ENCODE measurements around the gene SLC7A14.

SLC7A14 gene

DNA sequence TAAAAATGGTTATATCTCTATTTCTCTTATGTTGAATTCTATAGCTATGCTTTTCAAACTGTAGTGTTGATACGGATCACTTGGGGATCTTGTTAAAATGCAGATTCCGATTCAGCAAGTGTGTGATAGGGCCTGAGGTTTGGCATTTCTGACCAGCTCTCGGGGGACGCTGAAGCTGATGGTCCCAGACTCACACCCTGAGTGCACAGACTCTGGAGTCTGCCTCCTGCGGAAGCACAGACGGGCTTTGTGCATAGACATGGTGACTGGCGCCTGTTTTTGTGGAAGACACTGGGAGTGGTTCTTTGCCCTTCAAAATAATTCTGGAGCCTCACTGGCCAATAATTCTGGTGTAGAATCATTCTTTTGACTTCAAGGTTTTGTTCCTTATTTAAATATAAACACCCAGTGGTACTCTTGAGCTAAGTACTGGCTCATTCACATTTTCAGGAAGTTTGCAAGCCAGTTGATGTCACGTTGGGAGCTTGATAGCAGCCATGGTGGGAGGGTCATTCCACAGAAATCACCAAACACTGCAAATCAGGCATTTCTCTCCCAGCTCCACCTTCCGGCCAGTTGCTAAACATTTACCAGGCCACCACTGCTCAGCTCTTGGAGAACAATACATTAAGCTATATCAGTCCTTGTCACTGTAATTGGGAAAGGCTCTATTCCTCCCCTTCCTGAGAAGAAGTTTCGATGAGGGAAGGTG lies 148.0 kb downstream of the SLC7A14 start:
- H3K36me3 ChIP-seq (ENCODE audit: control insufficient read depth in 2 of 2, insufficient read depth in 2 of 2, low read length in 2 of 2): no peaks in the 10 kb centered on the region
- H3K4me3 ChIP-seq (ENCODE audit: low read length in 2 of 2): no peak overlapping the region
- no peaks in the 10 kb centered on the region for H3K9me3 ChIP-seq (ENCODE audit: control insufficient read depth in 2 of 2, low read length in 2 of 2)
- H3K27me3 ChIP-seq (ENCODE audit: control insufficient read depth in 2 of 2, insufficient read depth in 2 of 2, low read length in 2 of 2): peaks cover 0 to 9% of the 10 kb centered on the region in 2 donors
- H3K4me1 ChIP-seq (ENCODE audit: control insufficient read depth in 2 of 2, insufficient read depth in 2 of 2, low read length in 2 of 2): no peaks in the 10 kb centered on the region
- no peak overlapping the region for H3K27ac ChIP-seq (ENCODE audit: low read depth in 2 of 2, low read length in 2 of 2)
- no peak overlapping the region for H3K9ac ChIP-seq (ENCODE audit: low read depth in 1 of 2, low read length in 2 of 2)

DNA sequence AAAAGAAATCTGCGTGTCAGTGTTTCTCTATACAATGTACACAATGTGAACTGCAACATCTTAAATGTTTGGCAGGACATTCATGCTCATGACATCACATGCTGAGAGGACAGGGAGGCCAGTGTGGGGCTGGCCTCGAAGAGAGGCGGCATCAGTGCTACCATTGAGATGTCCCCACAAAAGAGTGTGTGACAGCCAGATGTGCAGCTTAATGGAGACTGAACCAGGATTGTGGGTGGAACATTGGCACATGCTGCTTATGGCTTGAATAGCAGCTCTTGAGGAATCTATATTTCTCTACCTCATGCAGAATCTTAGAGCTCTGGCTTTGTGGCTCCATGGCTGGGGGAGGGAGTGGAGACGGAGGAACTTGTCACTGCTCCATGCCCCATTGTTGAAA lies 148.7 kb downstream of the SLC7A14 start:
- Histone ChIP-seq H3K27me3 (ENCODE audit: control insufficient read depth in 2 of 2, insufficient read depth in 2 of 2, low read length in 2 of 2) (peaks cover 0 to 5% of the 10 kb centered on the region in 2 donors), H3K9me3 (ENCODE audit: control insufficient read depth in 2 of 2, low read length in 2 of 2) (no peaks in the 10 kb centered on the region), H3K4me1 (ENCODE audit: control insufficient read depth in 2 of 2, insufficient read depth in 2 of 2, low read length in 2 of 2) (no peaks in the 10 kb centered on the region), H3K27ac (ENCODE audit: low read depth in 2 of 2, low read length in 2 of 2) (no peak overlapping the region), H3K9ac (ENCODE audit: low read depth in 1 of 2, low read length in 2 of 2) (no peak overlapping the region), H3K4me3 (ENCODE audit: low read length in 2 of 2) (no peak overlapping the region), H3K36me3 (ENCODE audit: control insufficient read depth in 2 of 2, insufficient read depth in 2 of 2, low read length in 2 of 2) (no peaks in the 10 kb centered on the region)

DNA sequence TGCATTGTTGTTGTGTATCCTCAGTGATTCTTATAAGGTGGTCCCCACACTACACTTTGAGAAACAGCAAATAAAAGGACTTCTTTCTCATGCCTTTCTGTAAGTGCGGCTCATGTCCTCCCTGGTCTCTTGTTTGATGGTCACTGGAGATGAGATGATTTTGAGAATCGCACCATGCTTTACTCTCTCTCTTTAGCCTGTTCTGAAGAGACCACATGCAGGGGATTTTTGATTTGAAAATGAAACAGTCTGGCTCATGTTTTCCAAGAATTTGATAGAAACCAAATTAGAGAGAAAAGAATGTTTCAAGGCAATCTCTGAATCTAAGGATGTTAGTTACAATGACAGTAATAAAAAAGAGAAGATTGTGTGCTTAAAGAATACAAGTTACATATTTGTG lies 149.2 kb downstream of the SLC7A14 start:
- no peaks in the 10 kb centered on the region for H3K9me3 ChIP-seq (ENCODE audit: control insufficient read depth in 2 of 2, low read length in 2 of 2)
- no peaks in the 10 kb centered on the region for H3K4me1 ChIP-seq (ENCODE audit: control insufficient read depth in 2 of 2, insufficient read depth in 2 of 2, low read length in 2 of 2)
- no peak overlapping the region for H3K27ac ChIP-seq (ENCODE audit: low read depth in 2 of 2, low read length in 2 of 2)
- H3K27me3 ChIP-seq (ENCODE audit: control insufficient read depth in 2 of 2, insufficient read depth in 2 of 2, low read length in 2 of 2): peaks cover 0 to 4% of the 10 kb centered on the region in 2 donors
- no peaks in the 10 kb centered on the region for H3K36me3 ChIP-seq (ENCODE audit: control insufficient read depth in 2 of 2, insufficient read depth in 2 of 2, low read length in 2 of 2)
- no peak overlapping the region for H3K4me3 ChIP-seq (ENCODE audit: low read length in 2 of 2)
- H3K9ac ChIP-seq (ENCODE audit: low read depth in 1 of 2, low read length in 2 of 2): no peak overlapping the region

DNA sequence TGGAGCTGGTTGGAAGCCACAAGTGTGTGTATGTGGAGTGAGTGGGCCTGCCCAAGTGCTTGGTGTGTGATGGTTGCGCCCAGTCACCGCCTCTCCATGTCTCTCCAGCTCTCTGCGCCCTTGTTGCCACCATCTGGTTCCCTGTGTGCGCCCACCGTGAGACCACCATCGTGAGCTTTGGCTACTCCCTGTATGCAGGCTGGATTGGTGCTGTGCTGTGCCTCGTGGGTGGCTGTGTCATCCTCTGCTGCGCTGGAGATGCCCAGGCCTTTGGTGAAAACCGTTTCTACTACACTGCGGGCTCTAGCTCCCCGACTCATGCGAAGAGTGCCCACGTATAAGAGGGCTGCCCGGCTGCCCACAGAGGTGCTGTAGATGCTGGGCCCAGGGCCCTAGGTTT lies 153.5 kb downstream of the SLC7A14 start:
- Histone ChIP-seq H3K36me3 (ENCODE audit: control insufficient read depth in 2 of 2, insufficient read depth in 2 of 2, low read length in 2 of 2) (no peaks in the 10 kb centered on the region), H3K9me3 (ENCODE audit: control insufficient read depth in 2 of 2, low read length in 2 of 2) (no peaks in the 10 kb centered on the region), H3K27ac (ENCODE audit: low read depth in 2 of 2, low read length in 2 of 2) (no peak overlapping the region), H3K9ac (ENCODE audit: low read depth in 1 of 2, low read length in 2 of 2) (no peak overlapping the region), H3K4me1 (ENCODE audit: control insufficient read depth in 2 of 2, insufficient read depth in 2 of 2, low read length in 2 of 2) (no peaks in the 10 kb centered on the region), H3K27me3 (ENCODE audit: control insufficient read depth in 2 of 2, insufficient read depth in 2 of 2, low read length in 2 of 2) (no peaks in the 10 kb centered on the region), H3K4me3 (ENCODE audit: low read length in 2 of 2) (no peak overlapping the region)

DNA sequence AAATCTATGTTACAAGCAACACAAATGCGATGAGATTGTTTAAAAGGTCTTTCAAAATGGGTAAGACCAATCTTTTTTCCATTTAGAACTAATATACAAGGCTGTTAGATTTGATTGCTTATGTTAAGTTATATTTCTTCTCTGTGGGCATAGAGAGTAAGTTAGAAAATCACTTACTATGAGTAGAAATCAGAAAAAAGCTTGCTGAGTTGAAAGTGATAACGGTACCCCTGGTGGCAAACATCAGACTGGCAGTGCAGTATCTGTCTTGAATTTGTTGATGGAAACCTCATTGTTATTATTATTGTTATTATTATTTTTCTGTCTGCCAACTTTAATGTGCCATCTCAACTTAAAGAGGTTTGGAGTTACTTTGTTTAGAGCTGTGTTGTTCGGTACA lies 154.8 kb downstream of the SLC7A14 start:
- Histone ChIP-seq H3K9me3 (ENCODE audit: control insufficient read depth in 2 of 2, low read length in 2 of 2) (no peaks in the 10 kb centered on the region), H3K4me1 (ENCODE audit: control insufficient read depth in 2 of 2, insufficient read depth in 2 of 2, low read length in 2 of 2) (no peaks in the 10 kb centered on the region), H3K27me3 (ENCODE audit: control insufficient read depth in 2 of 2, insufficient read depth in 2 of 2, low read length in 2 of 2) (no peaks in the 10 kb centered on the region), H3K36me3 (ENCODE audit: control insufficient read depth in 2 of 2, insufficient read depth in 2 of 2, low read length in 2 of 2) (no peaks in the 10 kb centered on the region), H3K27ac (ENCODE audit: low read depth in 2 of 2, low read length in 2 of 2) (no peak overlapping the region), H3K4me3 (ENCODE audit: low read length in 2 of 2) (no peak overlapping the region), H3K9ac (ENCODE audit: low read depth in 1 of 2, low read length in 2 of 2) (no peak overlapping the region)

DNA sequence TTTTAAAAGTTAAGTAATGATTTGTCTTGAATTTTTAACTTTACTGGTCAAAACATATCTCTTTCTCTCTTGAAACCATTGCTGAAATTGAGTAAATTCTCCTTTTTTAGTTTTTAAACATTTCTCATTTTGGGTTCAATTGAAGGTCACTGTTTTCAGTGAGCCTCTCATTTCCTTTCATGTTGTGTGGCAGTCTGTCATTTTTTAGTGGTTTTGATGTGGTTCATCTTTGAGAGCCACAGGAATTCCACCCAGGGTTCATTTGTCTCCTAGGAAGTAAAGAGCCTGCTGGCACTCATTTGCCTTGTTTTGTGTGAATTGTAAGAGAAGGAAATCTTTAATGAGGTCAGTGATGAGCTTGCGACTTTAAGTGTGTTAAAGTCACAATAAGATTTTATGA lies 156.8 kb downstream of the SLC7A14 start:
- H3K4me1 ChIP-seq (ENCODE audit: control insufficient read depth in 2 of 2, insufficient read depth in 2 of 2, low read length in 2 of 2): no peaks in the 10 kb centered on the region
- no peaks in the 10 kb centered on the region for H3K9me3 ChIP-seq (ENCODE audit: control insufficient read depth in 2 of 2, low read length in 2 of 2)
- H3K27me3 ChIP-seq (ENCODE audit: control insufficient read depth in 2 of 2, insufficient read depth in 2 of 2, low read length in 2 of 2): no peaks in the 10 kb centered on the region
- H3K9ac ChIP-seq (ENCODE audit: low read depth in 1 of 2, low read length in 2 of 2): no peak overlapping the region
- no peak overlapping the region for H3K4me3 ChIP-seq (ENCODE audit: low read length in 2 of 2)
- no peak overlapping the region for H3K27ac ChIP-seq (ENCODE audit: low read depth in 2 of 2, low read length in 2 of 2)
- H3K36me3 ChIP-seq (ENCODE audit: control insufficient read depth in 2 of 2, insufficient read depth in 2 of 2, low read length in 2 of 2): no peaks in the 10 kb centered on the region

DNA sequence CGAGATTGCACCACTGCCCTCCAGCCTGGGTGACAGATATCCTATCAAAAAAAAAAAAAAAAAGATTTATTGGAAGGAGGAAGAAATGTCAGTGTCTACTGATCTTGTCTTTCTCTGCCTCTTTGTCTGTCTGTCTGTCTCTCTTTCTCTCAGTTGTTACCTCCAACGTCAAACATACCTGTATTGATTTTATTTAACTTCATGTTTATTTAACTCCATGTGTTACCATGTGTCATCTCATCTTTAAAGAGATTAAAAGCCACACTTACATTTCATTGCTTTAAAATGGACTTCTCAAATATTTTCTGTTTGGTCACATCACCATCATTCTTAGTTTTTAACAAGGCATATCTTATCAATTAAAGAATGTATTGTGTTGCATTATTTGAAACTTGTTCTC lies 157.8 kb downstream of the SLC7A14 start:
- Histone ChIP-seq H3K36me3 (ENCODE audit: control insufficient read depth in 2 of 2, insufficient read depth in 2 of 2, low read length in 2 of 2) (no peaks in the 10 kb centered on the region), H3K9me3 (ENCODE audit: control insufficient read depth in 2 of 2, low read length in 2 of 2) (no peaks in the 10 kb centered on the region), H3K4me1 (ENCODE audit: control insufficient read depth in 2 of 2, insufficient read depth in 2 of 2, low read length in 2 of 2) (no peaks in the 10 kb centered on the region), H3K27ac (ENCODE audit: low read depth in 2 of 2, low read length in 2 of 2) (no peak overlapping the region), H3K4me3 (ENCODE audit: low read length in 2 of 2) (no peak overlapping the region), H3K9ac (ENCODE audit: low read depth in 1 of 2, low read length in 2 of 2) (no peak overlapping the region), H3K27me3 (ENCODE audit: control insufficient read depth in 2 of 2, insufficient read depth in 2 of 2, low read length in 2 of 2) (no peaks in the 10 kb centered on the region)

DNA sequence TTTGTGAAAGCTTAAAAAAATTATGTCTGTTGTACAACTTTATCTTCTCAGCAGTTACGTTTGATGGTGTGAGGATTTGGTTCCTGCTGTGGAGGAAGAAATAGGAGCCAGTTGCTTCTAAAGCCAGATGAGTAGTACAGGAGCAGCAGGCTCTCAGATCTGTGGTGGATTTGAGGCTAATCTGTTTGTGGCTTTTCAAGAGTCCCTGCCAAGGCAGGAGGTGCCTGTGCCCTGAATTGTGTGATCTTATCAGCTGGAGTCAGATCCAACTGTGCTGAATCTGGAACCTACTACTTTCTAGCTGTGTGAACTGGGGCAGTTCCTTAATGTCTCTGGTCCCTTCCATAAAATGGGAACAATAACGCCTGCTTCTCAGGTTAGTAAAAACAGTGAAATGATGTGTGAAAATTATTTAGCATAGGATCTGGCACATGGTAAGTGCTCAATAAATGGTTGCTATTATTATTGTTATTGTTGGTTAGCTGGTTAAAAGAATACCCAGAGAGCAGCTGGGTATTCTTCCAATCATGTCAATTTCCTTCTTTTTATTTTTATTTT lies 159.6 kb downstream of the SLC7A14 start:
- H3K27me3 ChIP-seq (ENCODE audit: control insufficient read depth in 2 of 2, insufficient read depth in 2 of 2, low read length in 2 of 2): no peaks in the 10 kb centered on the region
- no peaks in the 10 kb centered on the region for H3K4me1 ChIP-seq (ENCODE audit: control insufficient read depth in 2 of 2, insufficient read depth in 2 of 2, low read length in 2 of 2)
- H3K36me3 ChIP-seq (ENCODE audit: control insufficient read depth in 2 of 2, insufficient read depth in 2 of 2, low read length in 2 of 2): no peaks in the 10 kb centered on the region
- H3K9ac ChIP-seq (ENCODE audit: low read depth in 1 of 2, low read length in 2 of 2): no peak overlapping the region
- H3K27ac ChIP-seq (ENCODE audit: low read depth in 2 of 2, low read length in 2 of 2): no peak overlapping the region
- no peak overlapping the region for H3K4me3 ChIP-seq (ENCODE audit: low read length in 2 of 2)
- H3K9me3 ChIP-seq (ENCODE audit: control insufficient read depth in 2 of 2, low read length in 2 of 2): no peaks in the 10 kb centered on the region

DNA sequence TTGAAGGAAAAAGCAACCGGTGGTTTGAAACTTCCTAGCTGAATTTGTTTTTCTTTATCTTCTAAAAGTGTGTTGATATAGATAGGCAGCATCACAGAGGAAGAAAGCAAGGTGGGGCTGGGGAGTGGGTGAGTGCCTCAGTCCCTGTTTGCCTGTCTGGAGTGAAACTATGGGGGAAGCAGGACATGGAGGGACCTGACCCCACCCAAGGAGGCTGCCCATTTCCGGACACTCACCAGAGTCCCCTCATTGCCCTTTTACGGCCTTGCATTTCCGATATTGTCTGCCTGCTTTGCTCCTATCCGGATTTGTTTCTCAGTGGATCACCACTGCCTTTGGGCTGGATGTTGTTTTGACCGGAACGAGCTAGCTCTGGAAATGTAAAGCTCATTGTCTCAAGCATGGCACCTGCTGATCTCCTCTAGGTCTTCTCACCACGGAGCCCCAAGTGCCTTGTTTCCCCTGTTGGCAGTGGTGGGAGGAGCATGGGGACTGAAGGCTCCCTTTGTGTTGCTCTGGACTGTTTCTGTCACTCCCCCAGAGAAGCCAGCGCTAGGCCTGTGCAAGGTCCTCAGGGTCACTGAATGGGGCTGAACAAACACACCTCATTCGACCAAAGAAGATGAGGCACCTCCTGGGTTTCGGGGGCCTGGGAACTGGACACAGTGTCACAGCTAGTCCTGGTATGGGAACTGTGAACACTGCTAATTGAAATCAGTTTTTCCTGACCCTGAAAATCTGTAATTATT lies 160.2 kb downstream of the SLC7A14 start:
- Histone ChIP-seq H3K4me1 (ENCODE audit: control insufficient read depth in 2 of 2, insufficient read depth in 2 of 2, low read length in 2 of 2) (peaks cover 0 to under 1% of the 10 kb centered on the region in 2 donors), H3K27ac (ENCODE audit: low read depth in 2 of 2, low read length in 2 of 2) (no peak overlapping the region), H3K9ac (ENCODE audit: low read depth in 1 of 2, low read length in 2 of 2) (no peak overlapping the region), H3K36me3 (ENCODE audit: control insufficient read depth in 2 of 2, insufficient read depth in 2 of 2, low read length in 2 of 2) (no peaks in the 10 kb centered on the region), H3K9me3 (ENCODE audit: control insufficient read depth in 2 of 2, low read length in 2 of 2) (no peaks in the 10 kb centered on the region), H3K27me3 (ENCODE audit: control insufficient read depth in 2 of 2, insufficient read depth in 2 of 2, low read length in 2 of 2) (peaks cover 0 to 1% of the 10 kb centered on the region in 2 donors), H3K4me3 (ENCODE audit: low read length in 2 of 2) (no peak overlapping the region)

DNA sequence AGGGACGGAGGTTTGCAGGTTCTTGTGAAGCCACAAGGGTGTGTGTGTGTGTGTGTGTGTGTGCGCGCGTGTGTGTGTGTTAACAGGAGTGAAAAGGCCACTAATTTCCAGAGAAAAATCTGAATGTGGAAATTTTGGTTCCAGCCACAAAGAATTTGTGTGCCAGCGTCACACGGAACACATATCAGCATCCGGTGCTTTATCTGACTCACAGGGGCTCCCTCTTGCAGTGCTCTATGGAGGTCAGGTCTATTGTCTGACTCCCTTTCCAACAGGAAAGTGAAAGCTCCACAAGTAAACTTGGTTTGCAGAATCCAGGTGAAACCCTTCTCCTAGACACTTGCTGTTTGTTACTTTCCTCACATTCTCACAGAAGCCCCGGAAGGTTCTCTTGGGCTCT lies 161.0 kb downstream of the SLC7A14 start:
- Histone ChIP-seq H3K27ac (ENCODE audit: low read depth in 2 of 2, low read length in 2 of 2) (no peak overlapping the region), H3K4me1 (ENCODE audit: control insufficient read depth in 2 of 2, insufficient read depth in 2 of 2, low read length in 2 of 2) (peaks cover 0 to 3% of the 10 kb centered on the region in 2 donors), H3K9me3 (ENCODE audit: control insufficient read depth in 2 of 2, low read length in 2 of 2) (no peaks in the 10 kb centered on the region), H3K9ac (ENCODE audit: low read depth in 1 of 2, low read length in 2 of 2) (no peak overlapping the region), H3K27me3 (ENCODE audit: control insufficient read depth in 2 of 2, insufficient read depth in 2 of 2, low read length in 2 of 2) (peaks cover 7 to 9% of the 10 kb centered on the region in 2 donors), H3K4me3 (ENCODE audit: low read length in 2 of 2) (no peak overlapping the region), H3K36me3 (ENCODE audit: control insufficient read depth in 2 of 2, insufficient read depth in 2 of 2, low read length in 2 of 2) (no peaks in the 10 kb centered on the region)
